Thoracic aorta (tissue), 2 donors: ENCODE data around the gene SCAF11. TPM values are rescaled to one million over a fixed set of nuclear protein-coding genes. Genes with fewer than 3 reads are reported as not detected.

ENCODE experiments used
- ATAC-seq: fragments of 150-250 bp; one replicate; pipeline ENCODE4 v1.8.0; 2017; ENCODE audit warnings: low read depth; ENCODE audit not compliant: insufficient number of reproducible peaks, low FRiP score
- DNase-seq: peaks from one replicate; pipeline ENCODE4 v3.0.0-alpha.2; 2020; ENCODE audit warnings: low spot score
- H3K27ac ChIP-seq, 2 donors: fragments of 200-600 bp; sonication (generic); 1 replicate in 1 of 2; 2 replicates in 1 of 2; pipeline ENCODE4 v1.5.1; 2016; ENCODE audit warnings: mild to moderate bottlenecking in 2 of 2, moderate library complexity in 2 of 2
- H3K27me3 ChIP-seq: fragments of 200-600 bp; sonication (generic); replicated peaks from 2 replicates; pipeline ENCODE4 v1.6.0; 2016; ENCODE audit warnings: mild to moderate bottlenecking; ENCODE audit not compliant: insufficient read depth
- H3K36me3 ChIP-seq: fragments of 200-600 bp; sonication (generic); one replicate; pipeline ENCODE4 v1.5.1; 2016
- H3K4me1 ChIP-seq, 2 donors: fragments of 200-600 bp; sonication (generic); 1 replicate in 1 of 2; 2 replicates in 1 of 2; pipeline versions ENCODE4 v1.5.1 to v1.6.0; 2016; ENCODE audit warnings: low read depth in 2 of 2, mild to moderate bottlenecking in 1 of 2; ENCODE audit not compliant: control insufficient read depth in 1 of 2
- H3K4me3 ChIP-seq: fragments of 200-600 bp; sonication (generic); 2 replicates; pipeline ENCODE4 v1.5.1; 2016; ENCODE audit warnings: mild to moderate bottlenecking
- H3K9me3 ChIP-seq: fragments of 200-600 bp; sonication (generic); 2 replicates; pipeline ENCODE4 v1.5.1; 2016
- total RNA-seq, 2 donors: library from RNA; depleted of rRNA; stranded (reverse); fragments of >200 nt; gene quantifications; one replicate each; pipeline versions ENCODE4 v1.1.0 to v1.2.3, GENCODE V29; 2016
- TF ChIP-seq, protein P1 (sequence below): fragments of 200-600 bp; sonication (generic); IDR thresholded peaks from one replicate; pipeline ENCODE4 v1.5.1; 2019; ENCODE audit warnings: antibody characterized with exemption

SCAF11 gene
- total RNA-seq, 2 donors from 2014 or later, result 158 to 199 TPM

DNA sequence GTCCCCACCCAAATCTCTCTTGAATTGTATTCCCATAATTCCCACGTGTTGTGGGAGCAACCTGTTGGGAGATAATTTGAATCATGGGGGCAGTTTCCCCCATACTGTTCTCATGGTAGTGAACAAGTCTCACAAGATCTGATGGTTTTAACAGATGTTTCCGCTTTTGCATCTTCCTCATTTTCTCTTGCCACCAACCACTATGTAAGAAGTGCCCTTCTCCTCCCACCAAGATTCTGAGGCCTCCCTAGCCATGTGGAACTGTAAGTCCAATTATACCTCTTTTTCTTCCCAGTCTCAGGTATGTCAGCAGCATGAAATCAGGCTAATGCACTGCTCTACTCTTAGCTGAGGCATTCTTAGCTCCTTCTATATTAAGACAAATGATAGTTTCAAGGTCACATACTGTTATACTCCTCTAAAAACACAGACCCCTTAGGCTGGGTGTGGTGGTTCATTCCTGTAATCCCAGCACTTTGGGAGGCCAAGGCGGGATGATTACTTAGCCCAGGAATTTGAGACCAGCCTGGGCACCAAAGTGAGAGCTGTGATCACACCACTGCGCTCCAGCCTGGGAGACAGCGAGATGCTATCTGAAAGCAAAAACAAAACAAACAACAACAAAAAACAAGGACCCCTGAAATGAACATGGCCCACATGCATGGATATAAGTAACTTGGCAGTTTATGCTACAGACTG lies 3.6 kb downstream of the SCAF11 start:
- Histone ChIP-seq H3K27me3 (no peaks in the 10 kb centered on the region), H3K27ac (peak overlapping the region in 1 of 2 donors; percentile 8), H3K4me3 (peak overlapping the region; percentile 87), H3K4me1 (peaks cover 50 to 71% of the 10 kb centered on the region in 2 donors), H3K9me3 (no peaks in the 10 kb centered on the region), H3K36me3 (no peaks in the 10 kb centered on the region)
- TF ChIP-seq, protein P1, sequence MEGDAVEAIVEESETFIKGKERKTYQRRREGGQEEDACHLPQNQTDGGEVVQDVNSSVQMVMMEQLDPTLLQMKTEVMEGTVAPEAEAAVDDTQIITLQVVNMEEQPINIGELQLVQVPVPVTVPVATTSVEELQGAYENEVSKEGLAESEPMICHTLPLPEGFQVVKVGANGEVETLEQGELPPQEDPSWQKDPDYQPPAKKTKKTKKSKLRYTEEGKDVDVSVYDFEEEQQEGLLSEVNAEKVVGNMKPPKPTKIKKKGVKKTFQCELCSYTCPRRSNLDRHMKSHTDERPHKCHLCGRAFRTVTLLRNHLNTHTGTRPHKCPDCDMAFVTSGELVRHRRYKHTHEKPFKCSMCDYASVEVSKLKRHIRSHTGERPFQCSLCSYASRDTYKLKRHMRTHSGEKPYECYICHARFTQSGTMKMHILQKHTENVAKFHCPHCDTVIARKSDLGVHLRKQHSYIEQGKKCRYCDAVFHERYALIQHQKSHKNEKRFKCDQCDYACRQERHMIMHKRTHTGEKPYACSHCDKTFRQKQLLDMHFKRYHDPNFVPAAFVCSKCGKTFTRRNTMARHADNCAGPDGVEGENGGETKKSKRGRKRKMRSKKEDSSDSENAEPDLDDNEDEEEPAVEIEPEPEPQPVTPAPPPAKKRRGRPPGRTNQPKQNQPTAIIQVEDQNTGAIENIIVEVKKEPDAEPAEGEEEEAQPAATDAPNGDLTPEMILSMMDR, result no peak
- DNase-seq (no peak), ATAC-seq (no peak)

GRCh38 chr12:45981075-45981837 lies 9.1 kb downstream of the SCAF11 start:
- Histone ChIP-seq H3K4me3 (no peak overlapping the region), H3K27me3 (no peaks in the 10 kb centered on the region), H3K9me3 (no peaks in the 10 kb centered on the region), H3K27ac (no peak overlapping the region), H3K4me1 (peaks cover 64 to 91% of the 10 kb centered on the region in 2 donors), H3K36me3 (no peaks in the 10 kb centered on the region)
- no peak for ATAC-seq
- TF ChIP-seq, protein P1, result no peak
- no peak for DNase-seq

GRCh38 chr12:45980540-45980939 lies 9.8 kb downstream of the SCAF11 start:
- Histone ChIP-seq H3K27ac (no peak overlapping the region), H3K27me3 (no peaks in the 10 kb centered on the region), H3K4me3 (no peak overlapping the region), H3K36me3 (no peaks in the 10 kb centered on the region), H3K9me3 (no peaks in the 10 kb centered on the region), H3K4me1 (peaks cover 59 to 89% of the 10 kb centered on the region in 2 donors)
- TF ChIP-seq, protein P1, result no peak
- DNase-seq, result no peak
- ATAC-seq, result no peak

DNA sequence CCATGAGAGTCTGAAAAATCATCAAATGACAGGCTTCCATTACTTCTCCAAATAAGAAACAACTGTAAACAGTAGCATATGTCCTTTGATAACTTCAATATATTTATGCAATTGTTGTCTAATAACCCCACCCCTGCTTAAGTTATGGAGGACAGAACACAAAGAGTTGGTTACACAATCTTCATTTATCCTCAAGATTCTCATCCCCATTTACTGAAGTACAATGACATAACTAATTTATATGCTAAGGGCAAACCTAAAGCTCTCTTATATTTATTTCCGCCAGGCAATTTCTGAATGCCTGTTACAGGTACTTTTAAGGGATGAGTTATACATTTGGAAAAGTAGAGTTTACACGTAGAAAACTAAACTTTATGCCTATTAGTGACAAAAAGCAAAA lies 12.3 kb downstream of the SCAF11 start:
- no peaks in the 10 kb centered on the region for H3K27me3 ChIP-seq
- no peaks in the 10 kb centered on the region for H3K9me3 ChIP-seq
- DNase-seq (no peak), ATAC-seq (no peak)
- H3K27ac ChIP-seq, result no peak overlapping the region
- H3K36me3 ChIP-seq, result no peaks in the 10 kb centered on the region
- H3K4me1 ChIP-seq, result peaks cover 59 to 83% of the 10 kb centered on the region in 2 donors
- TF ChIP-seq, protein P1, result no peak
- no peak overlapping the region for H3K4me3 ChIP-seq

GRCh38 chr12:45977620-45978019 lies 12.8 kb downstream of the SCAF11 start:
- TF ChIP-seq, protein P1, result no peak
- Histone ChIP-seq H3K4me1 (peaks cover 55 to 81% of the 10 kb centered on the region in 2 donors), H3K4me3 (no peak overlapping the region), H3K36me3 (no peaks in the 10 kb centered on the region), H3K9me3 (no peaks in the 10 kb centered on the region), H3K27me3 (no peaks in the 10 kb centered on the region), H3K27ac (no peak overlapping the region)
- DNase-seq (no peak), ATAC-seq (no peak)
